ENCODE data around the gene PCSK6. TPM values are rescaled to one million over a fixed set of nuclear protein-coding genes. Genes with fewer than 3 reads are reported as not detected.

The PCSK6 gene
- total RNA-seq, 1 experiment from 2014 or later: 0.36 TPM

GRCh38 chr15:101264011-101264410, 225.5 kb downstream of the PCSK6 start:
- Histone ChIP-seq H3K4me1 (peaks cover 8% of the 10 kb centered on the region), H3K9me3 (replicated peaks) (no peaks in the 10 kb centered on the region), H3K27me3 (no peaks in the 10 kb centered on the region), H3K4me3 (no peak overlapping the region), H3K36me3 (no peaks in the 10 kb centered on the region), H3K27ac (no peak overlapping the region)
- DNase-seq: no peak

- Histone ChIP-seq H3K9me3 (replicated peaks) (no peaks in the 10 kb centered on the region), H3K27ac (no peak overlapping the region), H3K36me3 (no peaks in the 10 kb centered on the region), H3K4me1 (peaks cover 8% of the 10 kb centered on the region), H3K27me3 (no peaks in the 10 kb centered on the region), H3K4me3 (no peak overlapping the region)
- DNase-seq: no peak
Measured at GRCh38 chr15:101262551-101262950, 227.0 kb downstream of the PCSK6 start.

GRCh38 chr15:101258238-101259144, 231.0 kb downstream of the PCSK6 start:
- no peaks in the 10 kb centered on the region for H3K9me3 ChIP-seq (replicated peaks)
- no peaks in the 10 kb centered on the region for H3K27me3 ChIP-seq
- DNase-seq: peak; percentile 61 to 87
- H3K4me3 ChIP-seq: peak overlapping the region; percentile 4; the same call in 1 of the 2 replicates
- H3K36me3 ChIP-seq: no peaks in the 10 kb centered on the region
- no peak overlapping the region for H3K27ac ChIP-seq
- peaks cover 8% of the 10 kb centered on the region for H3K4me1 ChIP-seq

DNA sequence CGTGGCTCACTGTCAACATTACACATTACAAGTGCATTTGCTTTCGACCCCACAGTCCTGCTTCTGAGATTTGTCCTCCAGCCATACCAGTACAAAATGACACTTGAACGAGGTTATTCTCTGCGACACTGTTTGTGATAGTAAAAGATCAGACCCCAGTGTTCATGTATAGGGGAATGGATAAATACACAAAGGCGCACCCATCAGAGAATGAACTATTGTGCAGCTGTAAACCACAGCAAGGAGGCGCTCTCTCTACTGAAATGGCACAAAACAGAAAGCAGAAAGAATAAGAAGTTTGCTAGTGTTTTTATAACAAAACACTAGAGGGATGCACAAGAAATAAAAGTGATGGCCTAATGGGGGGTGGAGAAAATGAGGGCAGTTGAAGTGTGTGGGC, 232.8 kb downstream of the PCSK6 start:
- DNase-seq: no peak
- peaks cover 12% of the 10 kb centered on the region for H3K4me1 ChIP-seq
- no peaks in the 10 kb centered on the region for H3K27me3 ChIP-seq
- no peak overlapping the region for H3K27ac ChIP-seq
- H3K4me3 ChIP-seq: no peak overlapping the region
- H3K36me3 ChIP-seq: no peaks in the 10 kb centered on the region
- H3K9me3 ChIP-seq (replicated peaks): no peaks in the 10 kb centered on the region

DNA sequence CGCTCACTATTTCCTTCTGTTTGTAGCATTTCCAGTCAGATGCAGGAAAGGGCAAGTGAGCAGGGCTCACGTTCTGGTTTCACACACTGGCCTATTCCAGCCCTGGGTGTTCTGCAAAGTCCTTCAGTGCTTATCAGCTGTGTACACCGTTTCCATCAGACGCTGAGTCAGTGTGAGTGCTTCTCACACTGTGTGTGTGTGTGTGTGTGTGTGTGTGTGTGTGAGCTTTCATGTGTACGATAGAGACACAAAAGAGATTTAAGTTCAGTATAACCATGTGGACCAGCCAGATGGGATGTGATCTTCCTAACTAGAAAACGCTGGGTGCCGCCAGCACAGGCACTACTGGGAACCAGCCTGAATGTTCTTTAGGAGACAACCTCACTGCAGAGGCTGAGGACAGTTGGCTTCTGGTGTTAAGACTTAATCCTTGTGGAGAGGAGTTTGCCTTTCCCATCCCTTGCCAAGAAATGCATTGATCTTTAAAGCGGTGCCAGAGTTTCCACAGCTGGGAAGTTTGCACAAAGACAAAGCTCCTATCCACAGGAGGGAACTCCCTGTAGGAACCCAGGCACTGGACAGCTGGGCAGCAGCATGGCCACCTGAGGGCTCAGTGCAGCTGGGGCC, 233.8 kb downstream of the PCSK6 start:
- Histone ChIP-seq H3K27ac (no peak overlapping the region), H3K36me3 (no peaks in the 10 kb centered on the region), H3K4me1 (peaks cover 12% of the 10 kb centered on the region), H3K27me3 (no peaks in the 10 kb centered on the region), H3K4me3 (no peak overlapping the region), H3K9me3 (replicated peaks) (no peaks in the 10 kb centered on the region)
- DNase-seq: peak in 1 of 2 experiments; percentile 65

DNA sequence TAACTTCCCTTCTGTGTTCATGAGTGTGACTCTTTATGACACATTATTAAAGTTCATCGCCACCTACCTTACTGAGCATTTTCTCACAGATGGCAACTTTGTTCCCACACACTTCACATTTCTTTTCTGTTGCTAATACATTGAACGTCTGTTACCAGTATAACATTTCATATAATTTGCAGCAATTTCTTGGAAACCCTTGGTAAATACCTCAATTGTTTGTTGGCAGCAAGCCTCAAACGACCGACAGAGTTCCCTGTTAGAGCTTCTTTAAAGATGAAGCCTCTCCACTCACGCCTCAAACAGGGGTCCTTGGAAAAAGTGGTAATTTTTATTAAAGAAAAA, 234.5 kb downstream of the PCSK6 start:
- no peak overlapping the region for H3K27ac ChIP-seq
- no peak for DNase-seq
- no peaks in the 10 kb centered on the region for H3K27me3 ChIP-seq
- peaks cover 12% of the 10 kb centered on the region for H3K4me1 ChIP-seq
- no peaks in the 10 kb centered on the region for H3K9me3 ChIP-seq (replicated peaks)
- H3K4me3 ChIP-seq: no peak overlapping the region
- H3K36me3 ChIP-seq: no peaks in the 10 kb centered on the region

- Histone ChIP-seq H3K4me1 (peaks cover 15% of the 10 kb centered on the region), H3K27ac (no peak overlapping the region)
Measured at GRCh38 chr15:101254157-101255050, 235.1 kb downstream of the PCSK6 start.

More at GRCh38 chr15:101254157-101255050, 235.1 kb downstream of the PCSK6 start:
- Histone ChIP-seq H3K4me3 (no peak overlapping the region), H3K27me3 (no peaks in the 10 kb centered on the region), H3K9me3 (replicated peaks) (no peaks in the 10 kb centered on the region), H3K36me3 (no peaks in the 10 kb centered on the region)
- DNase-seq: no peak

Other genes with a start within 250 kb of the PCSK6 start
- gene CHSY1, start 237.7 kb downstream of the PCSK6 start, total RNA-seq (2014; rRNA removed; shearing (Covaris generic)): 82.3 and 87.1 TPM in 2 replicates
- gene SELENOS, start 212.2 kb downstream of the PCSK6 start, total RNA-seq (2014; rRNA removed; shearing (Covaris generic)): 51.0 and 60.1 TPM in 2 replicates
- 139 and 151 TPM in 2 replicates for gene SNRPA1, start 194.5 kb downstream of the PCSK6 start, total RNA-seq (2014; rRNA removed; shearing (Covaris generic))
- gene TM2D3, start 162.7 kb upstream of the PCSK6 start, total RNA-seq (2014; rRNA removed; shearing (Covaris generic)): 54.6 and 57.0 TPM in 2 replicates
- 23.7 and 28.8 TPM in 2 replicates for gene TARS3, start 234.8 kb upstream of the PCSK6 start, total RNA-seq (2014; rRNA removed; shearing (Covaris generic))

Data from SJCRH30 (cell line).